HG02884 (cell line): ENCODE measurements around the gene CFAP73.

ENCODE experiments used
- ATAC-seq: cut with Tn5 transposase; IDR thresholded peaks from one replicate; pipeline ENCODE4 v1.9.1; 2021; ENCODE audit warnings: mild to moderate bottlenecking, moderate library complexity; ENCODE audit not compliant: unreplicated experiment

CFAP73 gene

DNA sequence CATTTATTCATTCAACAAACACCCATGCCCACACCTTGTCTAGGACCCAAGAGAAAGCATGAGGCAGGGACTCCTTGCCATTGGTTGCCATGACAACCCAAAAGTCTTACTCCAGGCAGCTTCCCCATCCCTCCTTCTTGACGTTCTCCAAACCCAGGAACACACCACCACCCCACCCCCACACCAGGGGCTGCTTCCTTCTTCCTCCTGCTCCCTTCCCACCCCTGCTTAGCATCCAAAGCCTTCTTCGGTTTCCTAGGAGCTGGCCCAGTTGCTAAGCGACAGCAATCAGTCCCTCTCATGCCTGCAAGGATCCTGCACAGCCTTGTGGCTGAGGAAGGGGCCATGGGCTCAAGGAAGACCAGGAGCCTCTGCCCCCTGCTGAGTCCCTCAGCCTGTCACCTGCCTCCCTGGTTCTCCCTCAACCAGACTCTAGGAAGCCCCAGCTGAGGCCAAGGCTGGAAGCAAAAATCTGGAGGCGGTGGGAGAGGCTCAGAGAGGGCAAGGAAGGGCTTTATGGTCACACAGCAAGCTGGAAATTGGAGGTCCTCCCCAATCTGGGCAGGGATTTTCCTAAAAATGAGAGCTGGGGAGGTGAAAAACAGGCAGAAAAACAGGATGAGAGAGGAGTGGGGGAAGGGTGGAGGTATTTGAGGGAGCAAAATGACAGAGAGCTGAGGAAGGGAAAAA is 29.4 kb upstream of the CFAP73 start:
- no peak for ATAC-seq

DNA sequence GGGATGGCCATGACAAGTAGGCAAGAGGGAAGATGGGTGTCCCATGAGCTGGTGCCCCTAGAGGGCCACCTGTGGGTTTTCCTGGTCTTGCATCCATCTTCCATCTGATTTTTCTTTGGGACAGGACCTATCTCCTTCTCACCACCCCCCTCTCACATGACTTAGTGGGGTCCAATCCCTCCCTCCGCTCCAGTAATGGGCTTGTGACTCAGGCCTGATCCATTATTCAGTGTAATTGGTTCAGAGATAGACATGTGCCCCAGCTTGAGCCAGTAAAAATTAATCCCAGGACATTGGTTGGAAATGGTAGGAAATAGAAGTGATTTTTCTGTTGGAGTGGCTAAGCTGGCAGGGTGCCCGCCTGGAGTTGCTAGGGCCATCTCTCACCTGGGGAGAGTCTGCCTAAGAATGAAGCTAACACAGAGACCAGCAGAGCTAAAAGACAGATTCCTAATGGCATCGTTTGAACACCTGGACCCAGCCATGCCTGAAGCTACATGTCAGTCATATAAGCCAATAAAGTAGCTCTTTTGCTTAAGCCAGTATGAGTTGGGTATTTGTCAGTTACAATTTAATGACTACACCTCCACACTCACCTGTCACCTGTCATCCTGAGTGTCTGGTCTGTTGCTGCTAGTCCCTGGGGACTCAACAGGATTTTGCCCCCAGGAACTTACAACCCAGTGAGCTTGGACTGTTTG is 28.7 kb upstream of the CFAP73 start:
- no peak for ATAC-seq

DNA sequence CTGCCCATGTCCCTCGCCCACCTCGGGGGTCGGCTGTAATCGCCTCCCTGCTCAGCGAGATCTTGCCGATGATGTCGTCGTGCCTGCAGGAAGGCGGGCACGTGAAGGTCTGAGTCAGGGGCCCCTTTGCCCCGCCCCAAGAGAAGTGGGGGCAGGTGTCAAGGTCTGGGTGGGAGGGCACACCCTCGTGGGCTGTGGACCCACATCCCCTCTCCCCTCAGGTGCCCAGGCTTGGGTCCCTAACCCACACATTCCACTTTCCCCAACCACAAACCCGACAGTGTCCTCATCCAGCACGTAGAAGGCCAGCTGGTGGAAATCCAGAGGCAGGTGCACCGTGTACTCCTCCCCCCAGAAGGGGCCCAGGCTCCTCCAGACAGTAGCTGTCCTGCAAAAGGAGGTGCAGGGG is 21.7 kb upstream of the CFAP73 start:
- no peak for ATAC-seq

DNA sequence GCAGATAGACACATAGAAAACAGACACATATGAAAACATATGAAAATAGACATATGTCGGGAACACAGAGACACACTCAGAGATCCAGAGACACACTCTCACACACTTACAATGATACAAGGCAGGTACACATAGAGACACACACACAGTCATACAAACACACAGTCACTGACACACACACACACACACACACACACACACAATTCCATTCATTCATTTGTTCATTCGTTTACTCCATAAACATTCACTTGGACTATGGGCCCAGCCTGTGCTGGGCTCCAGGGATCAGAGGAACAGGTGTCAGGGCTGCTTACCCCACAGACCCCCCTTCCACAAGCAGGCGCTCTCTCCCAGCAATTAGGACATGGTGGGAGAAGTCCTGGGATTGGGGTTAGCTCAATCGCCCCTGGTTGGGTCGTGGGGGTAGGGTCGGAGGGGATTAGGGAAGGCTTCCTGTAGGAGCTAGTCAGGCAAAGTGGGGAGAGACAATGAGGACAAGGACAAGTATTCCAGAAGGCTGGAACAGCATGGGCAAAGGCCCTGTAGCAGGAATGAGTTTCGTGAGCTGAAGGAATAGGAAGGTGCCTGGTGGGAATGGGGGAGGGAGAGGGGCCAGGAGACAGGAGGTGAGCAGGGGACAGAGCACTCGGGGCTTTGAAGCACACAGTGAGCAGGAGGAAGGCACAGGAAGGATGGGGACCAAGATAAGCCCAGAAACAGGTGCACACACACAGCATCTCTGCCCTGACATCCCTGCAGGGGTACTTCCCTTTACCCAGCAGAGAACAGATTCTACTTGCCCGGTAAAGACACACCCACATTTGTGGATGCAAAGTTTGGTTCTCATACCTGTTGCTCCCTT is 20.5 kb upstream of the CFAP73 start:
- no peak for ATAC-seq

DNA sequence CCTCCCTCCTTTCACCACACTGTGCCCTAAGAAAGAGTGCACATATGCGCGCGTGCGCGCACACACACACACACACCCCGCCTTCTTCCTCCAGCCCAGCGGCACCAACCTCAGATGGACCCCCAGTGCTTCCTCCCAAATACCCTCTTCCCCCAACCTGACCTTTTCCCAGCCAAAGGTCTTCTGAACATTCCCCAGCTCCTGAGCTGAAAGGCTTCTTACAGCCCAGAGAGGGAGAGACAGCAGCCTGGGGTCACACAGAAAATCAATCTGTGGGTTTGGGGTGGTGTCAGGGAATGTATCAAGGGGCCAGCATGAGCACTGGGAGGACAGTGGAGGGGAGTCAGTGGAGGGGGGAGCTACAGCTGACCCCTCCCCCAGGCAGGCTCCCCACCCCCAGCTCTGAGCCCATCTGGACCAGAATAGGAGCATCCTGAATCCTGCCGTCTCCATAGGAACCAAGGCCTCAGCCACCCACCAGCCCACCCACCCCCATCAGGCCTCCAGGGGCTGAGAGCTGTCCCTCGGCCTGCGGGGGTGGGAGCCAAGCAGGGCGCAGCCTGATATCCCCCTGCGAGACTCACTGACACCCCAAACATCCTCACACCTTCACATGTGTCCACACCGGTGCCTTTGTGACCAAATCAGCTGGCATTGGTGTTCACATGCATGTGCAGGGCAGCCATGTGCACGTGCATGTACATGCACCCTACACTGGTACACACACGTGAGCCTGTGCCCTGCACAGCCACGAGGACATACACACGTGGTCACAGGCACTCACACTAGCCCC is 19.7 kb upstream of the CFAP73 start:
- ATAC-seq: no peak

DNA sequence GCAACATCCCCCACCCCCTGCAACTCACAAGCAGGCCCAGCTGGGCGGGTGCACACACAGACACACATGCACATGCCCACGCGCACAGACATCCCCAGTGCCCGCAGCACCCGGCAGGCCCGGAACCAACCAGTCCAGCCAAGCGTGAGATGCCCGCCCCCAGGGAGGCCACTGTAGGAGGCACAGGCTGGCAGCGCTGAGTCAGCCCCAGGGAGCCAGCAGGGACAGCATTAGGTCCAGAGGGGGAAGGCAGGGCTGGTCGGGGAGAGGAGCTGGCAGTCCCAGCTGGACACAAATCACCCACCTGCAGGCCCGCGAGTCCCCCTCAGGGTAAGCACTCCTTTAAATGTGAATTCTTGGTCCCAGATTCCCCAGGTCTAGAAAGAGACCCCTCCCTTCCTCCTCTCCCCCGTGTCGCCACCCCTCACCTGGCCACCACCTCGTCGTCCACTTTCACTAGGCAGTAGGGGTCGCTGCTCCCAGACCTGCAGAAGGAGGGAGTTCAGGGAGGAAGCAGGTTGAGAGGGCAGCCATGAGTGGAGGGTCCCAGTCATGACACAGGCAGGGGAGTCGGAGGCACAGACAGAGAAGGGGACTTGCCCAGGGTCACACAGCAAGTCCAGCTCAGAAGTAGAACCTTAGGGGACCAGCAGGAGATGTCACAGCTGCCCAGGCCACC is 18.9 kb upstream of the CFAP73 start:
- ATAC-seq: no peak

DNA sequence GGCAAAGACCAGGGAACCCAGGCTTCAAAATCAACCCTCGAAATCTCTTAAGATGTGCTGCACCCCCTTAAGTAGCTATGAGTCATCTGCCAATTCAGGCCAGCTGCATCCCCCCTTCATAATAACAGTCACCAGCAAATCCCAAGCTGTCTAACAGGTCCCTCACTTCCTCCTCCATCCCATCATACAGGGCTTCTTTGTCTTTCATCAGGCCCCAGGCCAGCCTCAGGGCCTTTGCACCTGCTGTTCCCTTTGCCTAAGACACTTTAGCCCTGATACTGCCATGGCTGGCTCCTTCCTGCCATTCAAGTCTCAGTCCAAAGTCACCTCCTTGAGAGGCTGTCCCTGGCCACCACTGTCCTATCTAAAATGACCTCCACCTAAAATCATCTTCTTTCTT is 18.0 kb upstream of the CFAP73 start:
- no peak for ATAC-seq

DNA sequence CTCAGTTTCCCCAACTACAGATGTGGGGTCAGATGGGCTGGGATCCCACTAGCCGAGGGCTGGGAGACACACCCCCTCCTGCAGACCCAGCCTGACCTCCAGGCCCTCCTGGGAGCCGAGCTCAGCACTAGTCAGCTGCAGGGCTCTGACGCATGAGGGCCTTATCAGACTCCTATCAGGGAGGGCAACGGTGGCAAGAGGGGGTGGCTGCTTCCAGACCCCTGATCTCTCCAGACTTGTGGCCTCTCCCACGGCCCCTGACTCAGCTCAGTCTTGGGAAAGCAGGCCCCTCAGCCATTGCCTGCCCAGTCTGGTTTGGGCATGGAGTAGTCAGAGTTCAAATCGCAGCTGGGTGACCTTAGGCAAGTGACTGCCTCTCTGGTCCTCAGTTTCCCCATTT is 16.5 kb upstream of the CFAP73 start:
- no peak for ATAC-seq

DNA sequence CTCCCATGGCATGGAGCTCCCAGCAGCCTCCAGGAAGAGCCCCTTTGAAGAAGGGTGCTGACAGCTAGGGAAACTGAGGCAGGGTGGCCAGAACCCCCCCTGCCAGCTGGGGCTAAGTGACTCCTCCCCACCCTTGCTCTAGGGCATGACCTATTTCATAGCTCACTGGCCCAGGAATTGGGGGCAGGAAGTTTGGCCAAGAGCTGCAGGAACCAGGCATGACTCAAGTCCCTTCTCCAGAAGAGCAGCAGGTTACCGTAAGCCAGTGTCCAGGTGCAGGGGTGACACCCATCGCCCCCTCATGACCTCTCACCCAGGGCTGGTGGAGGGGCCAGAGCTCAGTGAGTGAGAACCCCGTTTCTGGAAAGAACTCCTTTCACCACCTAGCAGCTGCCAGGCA is 15.9 kb upstream of the CFAP73 start:
- no peak for ATAC-seq

DNA sequence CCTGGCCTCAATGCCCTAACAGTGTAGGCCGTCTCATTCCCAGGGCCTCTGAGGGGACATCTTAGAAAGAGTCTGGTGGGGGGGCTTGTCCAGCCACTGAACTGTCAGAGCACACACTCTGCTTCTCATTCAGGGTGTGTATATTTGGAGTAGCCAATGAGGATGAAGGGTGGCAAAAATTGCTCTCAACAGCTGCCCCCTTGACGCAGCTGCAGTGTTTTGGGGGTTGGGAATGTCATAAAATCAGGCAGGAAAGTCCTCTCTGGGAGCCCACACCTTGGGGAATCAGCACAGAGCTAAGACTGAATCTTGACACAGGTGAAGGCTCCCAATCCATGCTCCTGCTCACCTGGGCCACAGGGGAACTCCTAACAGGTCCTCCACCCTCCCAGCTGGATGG is 15.5 kb upstream of the CFAP73 start:
- no peak for ATAC-seq

DNA sequence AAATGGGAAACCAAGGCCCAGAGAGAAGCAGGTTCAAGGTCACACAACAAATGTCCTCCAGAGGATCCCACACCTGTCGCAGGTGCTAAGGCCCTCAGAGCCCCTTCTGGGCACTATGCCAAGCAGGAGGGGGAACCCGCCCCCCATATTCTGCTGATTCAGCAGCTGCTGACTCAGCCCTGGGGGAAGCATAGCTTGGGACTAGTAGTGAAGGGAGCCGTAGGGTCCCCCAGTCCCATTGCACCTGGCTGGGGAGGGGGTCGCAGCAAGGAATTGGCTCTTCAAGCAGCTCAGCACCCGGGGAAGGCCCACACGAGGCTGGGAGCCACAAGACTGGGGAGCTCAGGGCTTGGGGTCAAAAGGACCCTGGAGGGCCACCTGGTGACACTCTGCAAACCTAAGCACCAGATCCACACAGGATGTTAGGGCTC is 15.0 kb upstream of the CFAP73 start:
- ATAC-seq: no peak

DNA sequence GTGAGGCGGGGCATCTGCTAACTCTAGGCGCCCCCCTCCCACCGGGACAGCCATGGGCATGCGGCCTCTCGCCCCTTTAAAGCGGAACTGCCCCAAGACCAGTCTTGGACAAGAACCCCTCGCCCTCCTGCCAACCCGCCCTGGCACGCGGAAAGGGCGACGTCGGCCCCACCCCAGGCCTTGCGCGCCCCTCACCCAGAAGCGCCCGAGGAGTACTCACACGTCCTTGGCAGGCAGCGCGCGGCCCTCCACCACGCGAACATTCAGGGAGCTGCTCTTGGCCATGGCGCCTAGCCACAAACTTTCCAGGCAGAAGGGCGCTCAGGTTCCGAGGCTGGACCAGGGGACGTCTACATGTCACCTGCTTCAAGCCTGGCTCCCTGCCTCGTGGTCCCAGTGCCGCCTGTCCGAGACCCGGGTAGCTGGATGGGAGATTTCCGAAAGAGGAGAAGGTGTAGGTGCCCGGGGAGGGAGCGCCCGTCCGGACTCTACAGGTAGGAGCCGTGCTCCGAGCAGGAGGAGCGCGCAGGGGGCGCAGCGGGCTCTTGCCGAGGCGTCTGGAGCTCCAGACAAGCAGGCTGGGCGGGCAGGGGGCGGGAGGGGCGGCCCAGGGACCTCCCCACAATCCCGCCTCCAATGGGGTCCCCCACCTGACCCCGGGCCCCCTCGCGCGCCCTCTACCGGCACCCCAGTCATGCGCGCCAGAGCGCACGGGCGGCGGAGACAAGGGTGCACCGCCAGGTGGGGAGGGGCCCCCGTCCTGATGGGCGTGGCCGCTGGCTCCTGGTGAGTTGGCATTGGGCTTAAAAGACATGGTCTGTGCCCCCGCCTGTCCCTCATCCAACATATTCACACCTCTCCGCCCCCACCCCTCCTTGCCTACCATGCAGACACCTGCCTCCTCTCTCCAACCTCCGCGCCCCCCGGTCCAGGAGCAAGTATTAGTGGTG is 14.1 kb upstream of the CFAP73 start, which contains the start of gene RASAL1:
Gene RASAL1, minus strand, starts transcription at position 584 of the 950 bp plus-strand sequence. Its CDS starts 299 bp downstream, at position 285.
- ATAC-seq: no peak

DNA sequence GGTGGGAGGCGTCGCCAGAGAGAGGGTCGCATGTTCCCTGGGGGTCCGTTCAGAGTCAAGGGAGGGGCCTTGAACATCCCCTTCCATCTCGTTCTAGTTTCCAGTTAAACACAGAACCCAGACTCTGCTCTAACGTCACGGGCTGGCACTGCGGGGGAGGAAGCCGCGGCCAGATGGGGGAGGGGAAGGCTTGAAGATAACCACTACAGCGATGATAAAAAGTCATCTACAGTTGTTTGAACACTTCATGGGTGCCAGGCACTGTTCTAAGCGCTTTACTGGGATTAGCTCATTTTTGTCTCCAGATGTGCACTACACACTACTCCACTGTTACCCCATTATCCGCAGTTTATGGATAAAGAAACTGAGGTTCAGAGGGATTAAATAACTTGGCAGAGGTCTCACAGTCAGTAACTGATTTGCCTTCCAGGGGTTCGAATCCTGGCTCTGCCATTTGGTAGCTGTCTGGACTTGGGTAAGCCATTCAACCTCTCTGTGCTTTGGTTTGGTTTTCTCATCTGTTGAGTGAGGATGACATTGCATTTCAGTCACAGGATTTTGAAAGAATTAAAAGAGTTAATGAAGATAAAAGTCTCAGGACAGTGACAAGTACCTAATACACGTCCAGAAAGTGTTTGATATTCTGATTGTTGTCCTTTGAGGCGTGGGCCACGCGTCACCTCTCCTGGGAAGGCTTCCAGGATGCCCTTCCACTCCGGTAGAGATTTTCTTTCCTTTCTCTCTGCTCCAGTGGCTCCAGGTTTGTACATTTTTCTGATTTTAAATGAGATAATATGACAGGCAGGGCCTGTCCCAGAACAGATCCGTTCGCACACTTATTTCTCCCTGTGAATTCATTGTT is 13.2 kb upstream of the CFAP73 start:
- no peak for ATAC-seq

DNA sequence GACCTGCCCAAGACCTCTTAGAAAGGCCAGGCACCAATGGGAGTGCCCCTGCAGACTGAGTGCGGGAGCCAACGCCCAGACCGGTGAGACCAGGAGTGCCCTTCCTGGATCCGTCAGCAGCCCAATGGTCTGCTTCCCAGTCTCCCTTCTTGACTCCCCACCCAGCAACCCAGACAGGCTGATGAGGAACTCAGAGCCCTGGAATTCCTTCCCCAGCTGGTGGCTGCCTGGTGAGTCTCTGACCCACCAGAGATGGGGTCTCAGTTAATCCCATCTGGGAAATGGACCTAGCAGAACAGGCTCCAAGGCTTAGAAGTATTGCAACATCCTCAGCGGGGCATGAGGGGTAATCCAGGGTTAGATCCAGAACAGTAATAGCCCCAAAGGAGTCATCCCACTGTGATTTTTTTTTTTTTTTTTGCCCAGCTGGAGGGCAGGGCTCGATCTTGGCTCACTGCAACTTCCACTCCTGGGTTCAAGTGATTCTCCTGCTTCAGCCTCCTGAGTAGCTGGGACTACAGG is 12.5 kb upstream of the CFAP73 start:
- no peak for ATAC-seq

DNA sequence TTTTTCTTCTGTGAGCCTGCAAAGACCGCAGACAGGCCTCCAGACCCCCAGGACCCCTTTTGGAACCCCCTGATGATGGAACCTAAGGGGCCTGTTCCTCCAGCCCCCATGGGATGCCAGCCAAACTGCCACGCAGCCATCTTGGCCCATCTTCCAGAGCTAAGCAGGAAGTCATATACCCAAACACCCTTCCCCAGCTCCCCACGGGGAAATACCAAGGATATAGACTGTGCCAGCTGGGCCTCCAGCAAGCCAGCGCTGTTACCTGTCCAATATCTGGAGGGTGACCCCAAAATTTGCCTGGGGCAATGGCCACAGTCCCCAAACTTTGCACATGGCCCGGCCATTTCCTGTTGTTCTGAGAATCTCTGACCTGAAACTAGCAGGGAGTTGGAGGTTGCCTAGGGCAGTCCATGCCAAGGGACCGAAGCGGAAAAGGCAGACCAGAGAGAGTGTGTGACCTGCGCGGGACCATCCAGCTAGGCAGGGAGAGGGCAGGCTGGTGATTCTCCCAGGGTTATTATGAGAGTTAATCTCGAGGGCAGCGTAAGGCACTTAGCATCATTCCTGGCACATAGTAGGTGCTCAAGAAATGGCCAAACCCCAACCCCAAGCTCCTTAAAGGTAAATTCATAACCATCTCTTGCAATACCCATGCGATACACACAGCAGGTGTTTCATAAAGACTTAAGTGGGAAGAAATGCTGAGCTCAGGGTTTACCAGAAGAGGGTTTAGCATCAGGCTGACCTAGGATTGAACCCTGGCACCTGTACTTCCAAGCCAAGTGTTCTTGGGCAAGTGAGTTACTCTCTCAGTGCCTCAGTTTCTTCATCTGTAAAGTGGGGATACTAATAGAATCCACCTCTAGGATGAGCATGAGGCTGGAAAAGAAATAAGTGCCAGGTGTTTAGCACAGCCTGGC is 11.4 kb upstream of the CFAP73 start:
- ATAC-seq: no peak

DNA sequence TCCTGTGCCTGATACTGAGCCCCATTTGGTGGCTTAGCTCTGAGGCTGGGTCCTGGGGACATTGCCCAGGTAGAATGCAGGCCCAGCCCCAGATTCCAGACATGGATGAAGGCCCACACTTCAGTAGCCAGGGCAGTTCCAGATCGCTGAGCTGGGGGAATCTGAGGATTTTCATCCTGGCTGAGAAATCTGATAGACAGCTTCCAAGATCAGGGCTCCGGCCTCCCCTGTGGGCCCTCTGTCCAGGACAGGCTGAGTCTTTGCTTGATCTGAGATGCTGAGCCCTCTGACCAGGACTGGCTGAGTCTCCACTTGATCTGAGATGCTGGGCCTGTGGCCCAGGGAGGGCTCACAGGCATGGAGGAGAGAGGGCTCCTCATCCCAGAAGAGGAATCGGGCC is 10.7 kb upstream of the CFAP73 start:
- ATAC-seq: no peak

DNA sequence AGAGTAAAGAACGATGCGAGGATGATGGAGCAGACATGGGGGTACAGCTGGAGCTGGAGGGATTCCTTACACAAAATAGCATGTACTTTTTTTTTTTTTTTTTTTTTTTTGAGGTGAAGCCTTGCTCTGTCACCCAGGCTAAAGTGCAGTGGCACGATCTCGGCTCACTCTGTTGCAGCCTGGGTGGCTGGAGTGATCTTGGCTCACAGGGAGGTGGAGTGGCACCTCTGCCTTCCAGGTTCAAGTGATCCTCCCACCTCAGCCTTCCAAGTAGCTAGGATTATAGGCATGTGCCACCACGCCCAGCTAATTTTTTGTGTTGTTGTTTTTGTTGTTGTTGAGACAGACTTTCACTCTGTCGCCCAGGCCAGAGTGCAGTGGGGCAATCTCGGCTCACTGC is 8.8 kb upstream of the CFAP73 start:
- ATAC-seq: no peak
